SK-N-MC (cell line): Measurements from ENCODE around the gene RABGGTB.

Experiments
- EZH2 ChIP-seq: fragments of 200-600 bp; sonication (generic); IDR thresholded peaks from one replicate; pipeline ENCODE4 v1.6.1; 2017; ENCODE audit warnings: antibody characterized with exemption
- POLR2AphosphoS5 ChIP-seq: IDR thresholded peaks from 2 replicates; pipeline ENCODE4 v1.6.1; 2012; ENCODE audit warnings: mild to moderate bottlenecking, low read depth, low read length, borderline replicate concordance

DNA sequence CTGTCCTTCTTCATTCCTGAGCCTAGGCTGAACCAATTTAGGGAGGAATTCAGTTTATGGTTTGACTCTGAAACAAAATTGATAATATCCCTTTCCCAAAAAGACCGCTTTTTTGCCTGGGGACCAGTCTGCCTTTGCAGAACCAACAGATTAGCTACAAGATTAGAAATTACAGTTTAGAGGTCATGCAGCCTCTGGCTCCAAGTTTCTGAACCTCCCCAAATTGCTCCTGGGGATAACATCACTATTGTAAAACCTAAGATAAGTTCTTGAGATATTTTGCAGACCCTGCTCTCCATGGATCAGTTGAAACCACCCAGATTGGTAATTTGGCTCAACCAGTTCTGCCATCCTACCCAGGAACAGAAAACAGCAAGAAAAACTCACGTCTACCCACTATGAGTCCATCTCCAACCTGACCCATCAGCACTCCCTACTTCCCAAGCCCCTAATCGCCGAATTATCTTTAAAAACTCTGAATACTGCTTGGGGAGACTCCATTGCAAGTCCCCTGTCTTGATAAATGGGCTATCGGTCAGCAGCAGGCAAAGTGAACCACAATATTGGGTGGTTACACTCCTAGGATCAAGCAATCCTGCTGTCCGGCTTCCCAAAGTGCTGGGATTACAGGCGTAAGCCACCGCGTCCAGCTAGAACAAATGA is 605 bp upstream of the RABGGTB start:
- TF ChIP-seq EZH2, result no peak
- no peak for TF ChIP-seq POLR2AphosphoS5
